ENCODE measurements around the gene MINPP1.

DNA sequence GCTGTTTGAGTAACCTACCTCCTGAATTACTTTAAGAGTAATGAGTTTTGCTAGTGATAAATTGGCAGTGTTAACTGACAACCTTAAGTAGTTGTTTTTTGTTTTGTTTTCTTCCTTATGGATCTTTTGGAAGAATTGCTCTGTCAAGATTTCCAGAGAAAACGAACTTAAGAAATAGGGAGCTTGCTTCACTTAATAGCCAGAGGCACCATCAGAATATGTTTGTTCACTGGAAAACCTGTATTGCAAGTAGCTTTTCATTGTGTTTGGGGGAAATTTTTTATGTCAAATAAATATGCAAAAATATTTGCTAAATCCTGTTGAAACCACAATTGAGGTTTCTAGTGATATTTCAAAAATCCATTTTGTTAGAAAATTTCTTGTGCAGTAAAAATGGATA is 89.5 kb downstream of the MINPP1 start:
- TF ChIP-seq EP300 (IDR thresholded peaks at IDR 0.05) (no peak), POLR2AphosphoS5 (IDR thresholded peaks at IDR 0.05) (no peak), POLR2A (IDR thresholded peaks at IDR 0.05) (no peak)
- TF ChIP-seq, protein P1, sequence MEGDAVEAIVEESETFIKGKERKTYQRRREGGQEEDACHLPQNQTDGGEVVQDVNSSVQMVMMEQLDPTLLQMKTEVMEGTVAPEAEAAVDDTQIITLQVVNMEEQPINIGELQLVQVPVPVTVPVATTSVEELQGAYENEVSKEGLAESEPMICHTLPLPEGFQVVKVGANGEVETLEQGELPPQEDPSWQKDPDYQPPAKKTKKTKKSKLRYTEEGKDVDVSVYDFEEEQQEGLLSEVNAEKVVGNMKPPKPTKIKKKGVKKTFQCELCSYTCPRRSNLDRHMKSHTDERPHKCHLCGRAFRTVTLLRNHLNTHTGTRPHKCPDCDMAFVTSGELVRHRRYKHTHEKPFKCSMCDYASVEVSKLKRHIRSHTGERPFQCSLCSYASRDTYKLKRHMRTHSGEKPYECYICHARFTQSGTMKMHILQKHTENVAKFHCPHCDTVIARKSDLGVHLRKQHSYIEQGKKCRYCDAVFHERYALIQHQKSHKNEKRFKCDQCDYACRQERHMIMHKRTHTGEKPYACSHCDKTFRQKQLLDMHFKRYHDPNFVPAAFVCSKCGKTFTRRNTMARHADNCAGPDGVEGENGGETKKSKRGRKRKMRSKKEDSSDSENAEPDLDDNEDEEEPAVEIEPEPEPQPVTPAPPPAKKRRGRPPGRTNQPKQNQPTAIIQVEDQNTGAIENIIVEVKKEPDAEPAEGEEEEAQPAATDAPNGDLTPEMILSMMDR (IDR thresholded peaks at IDR 0.05): no peak

Measured in gastroesophageal sphincter (tissue), 3 donors.